Panc1 (cell line): ENCODE data around the gene SORBS1.

Experiments
- CTCF ChIP-seq: fragments of 450-650 bp; IDR thresholded peaks from 2 replicates; pipeline ENCODE4 v1.5.1; 2017; ENCODE audit warnings: mild to moderate bottlenecking
- REST ChIP-seq, 2 experiments: IDR thresholded peaks; 2 replicates each; pipeline ENCODE4 v1.6.1; 2011 to 2012; ENCODE audit warnings: low read depth in 2 of 2, control low read depth in 1 of 2, low read length in 1 of 2, mild to moderate bottlenecking in 1 of 2, moderate library complexity in 1 of 2; ENCODE audit not compliant: insufficient read depth in 1 of 2

- TF ChIP-seq CTCF, result no peak
- TF ChIP-seq REST (IDR thresholded peaks at IDR 0.05; ENCODE audit: insufficient read depth in 1 of 2, low read depth in 2 of 2, low read length in 1 of 2), result no peak
Measured at GRCh38 chr10:95440756-95441546, 120.2 kb downstream of the SORBS1 start.
